Caco-2 (cell line): ENCODE data around the gene TRAF3. TPM values are rescaled to one million over a fixed set of nuclear protein-coding genes. Genes with fewer than 3 reads are reported as not detected.

Experiments
- BruUV-seq: library from RNA; stranded (reverse); fragments of 400-500 nt; replicated peaks from 2 replicates; lab custom pipeline; 2021; lab: Mats Ljungman, UMichigan
- CTCF ChIA-PET: fragments of 300-600 bp; sonication (Branson Sonifier 250); formaldehyde crosslinking; loops from one replicate; lab custom pipeline; 2022; ENCODE audit warnings: antibody characterized with exemption; lab: Charles Lee
- POLR2A ChIA-PET: fragments of 300-600 bp; sonication (Branson Sonifier 250); formaldehyde crosslinking; loops from one replicate; lab custom pipeline; 2022; ENCODE audit warnings: antibody characterized with exemption; lab: Charles Lee
- DNase-seq, 2 experiments: peaks; one replicate each; pipeline versions ENCODE4 v3.0.0 to v3.0.0-alpha.2; 2020 to 2022
- H3K27me3 ChIP-seq: replicated peaks from 2 replicates; pipeline ENCODE4 v1.6.0; 2011; ENCODE audit warnings: low read length; ENCODE audit not compliant: control insufficient read depth, insufficient read depth
- H3K36me3 ChIP-seq: 2 replicates; pipeline ENCODE4 v1.5.1; 2011; ENCODE audit warnings: low read length; ENCODE audit not compliant: control insufficient read depth, insufficient read depth
- H3K4me1 ChIP-seq: fragments of 250-450 bp; sonication (Bioruptor Pico); 2 replicates; pipeline ENCODE4 v1.5.1; 2020; ENCODE audit warnings: mild to moderate bottlenecking
- H3K4me3 ChIP-seq: 2 replicates; pipeline ENCODE4 v1.5.1; 2011; ENCODE audit warnings: low read depth, mild to moderate bottlenecking, control low read depth, low read length
- H3K9me3 ChIP-seq: fragments of 250-450 bp; sonication (Bioruptor Pico); 2 replicates; pipeline ENCODE4 v1.5.1; 2020; ENCODE audit warnings: mild to moderate bottlenecking, moderate library complexity
- H3K27ac Mint-ChIP-seq: one replicate; pipeline ENCODE4 v1.8.0; 2022; ENCODE audit warnings: mixed read lengths; ENCODE audit not compliant: unreplicated experiment
- H3K27me3 Mint-ChIP-seq: one replicate; pipeline ENCODE4 v1.8.0; 2022; ENCODE audit warnings: mixed read lengths; ENCODE audit not compliant: insufficient read depth, unreplicated experiment
- H3K36me3 Mint-ChIP-seq: one replicate; pipeline ENCODE4 v1.8.0; 2022; ENCODE audit warnings: mild to moderate bottlenecking, mixed read lengths; ENCODE audit not compliant: insufficient read depth, unreplicated experiment
- H3K4me1 Mint-ChIP-seq: one replicate; pipeline ENCODE4 v1.8.0; 2022; ENCODE audit warnings: low read depth, mixed read lengths; ENCODE audit not compliant: unreplicated experiment
- H3K4me3 Mint-ChIP-seq: one replicate; pipeline ENCODE4 v1.8.0; 2022; ENCODE audit warnings: mild to moderate bottlenecking, moderate library complexity, mixed read lengths; ENCODE audit not compliant: unreplicated experiment
- H3K9me3 Mint-ChIP-seq: one replicate; pipeline ENCODE4 v1.8.0; 2022; ENCODE audit warnings: mixed read lengths; ENCODE audit not compliant: unreplicated experiment
- intact Hi-C: fragments of 100-400 bp; cut with micrococcal nuclease; formaldehyde crosslinking; loops from one replicate; pipeline ENCODE4 v1.10.0; 2022; ENCODE audit not compliant: unreplicated experiment
- total RNA-seq: library from RNA; stranded (reverse); gene quantifications from 2 replicates; pipeline ENCODE4 v1.2.3, GENCODE V29; 2022
- TF ChIP-seq, protein P1 (sequence below), 2 experiments: fragments of 200-600 bp in 1 of 2; IDR thresholded peaks; 1 replicate in 1 of 2; 2 replicates in 1 of 2; pipeline versions ENCODE4 v1.5.1 to v1.8.0; 2011 to 2022; ENCODE audit warnings: antibody characterized with exemption in 1 of 2, control low read depth in 1 of 2, inconsistent platforms in 1 of 2, low read depth in 1 of 2, low read length in 1 of 2, mild to moderate bottlenecking in 1 of 2, moderate library complexity in 1 of 2; ENCODE audit not compliant: insufficient read depth in 1 of 2, severe bottlenecking in 1 of 2, unreplicated experiment in 1 of 2

Gene TRAF3
- total RNA-seq, 1 experiment from 2014 or later, result 16.6 TPM

- intact Hi-C loops, result loop anchor here (10.0 kb wide), 1 partner anchor 403 kb away; no protein-coding TSS in a partner anchor
- Mint-ChIP-seq H3K4me1 (no peaks in the 10 kb centered on the region), H3K9me3 (no peaks in the 10 kb centered on the region), H3K36me3 (peaks cover 48% of the 10 kb centered on the region), H3K4me3 (peak overlapping the region; percentile 79), H3K27ac (peak overlapping the region; percentile 80), H3K27me3 (no peaks in the 10 kb centered on the region)
- BruUV-seq, result no TSS peak
- no peaks in the 10 kb centered on the region for H3K9me3 ChIP-seq
- ChIA-PET POLR2A (interaction anchor here (0.6 kb wide), 1 partner anchor 42 kb away, joined by 3 read pairs; no protein-coding TSS in a partner anchor), CTCF (interaction anchor here (1.7 kb wide), 1 partner anchor 233 kb away, joined by 5 read pairs; no protein-coding TSS in a partner anchor)
- no peaks in the 10 kb centered on the region; the same call in 1 of the 2 replicates for H3K36me3 ChIP-seq
- DNase-seq, result peak; percentile 42 to 56
- H3K27me3 ChIP-seq, result no peaks in the 10 kb centered on the region
- peaks cover 23% of the 10 kb centered on the region for H3K4me1 ChIP-seq
- TF ChIP-seq, protein P1, sequence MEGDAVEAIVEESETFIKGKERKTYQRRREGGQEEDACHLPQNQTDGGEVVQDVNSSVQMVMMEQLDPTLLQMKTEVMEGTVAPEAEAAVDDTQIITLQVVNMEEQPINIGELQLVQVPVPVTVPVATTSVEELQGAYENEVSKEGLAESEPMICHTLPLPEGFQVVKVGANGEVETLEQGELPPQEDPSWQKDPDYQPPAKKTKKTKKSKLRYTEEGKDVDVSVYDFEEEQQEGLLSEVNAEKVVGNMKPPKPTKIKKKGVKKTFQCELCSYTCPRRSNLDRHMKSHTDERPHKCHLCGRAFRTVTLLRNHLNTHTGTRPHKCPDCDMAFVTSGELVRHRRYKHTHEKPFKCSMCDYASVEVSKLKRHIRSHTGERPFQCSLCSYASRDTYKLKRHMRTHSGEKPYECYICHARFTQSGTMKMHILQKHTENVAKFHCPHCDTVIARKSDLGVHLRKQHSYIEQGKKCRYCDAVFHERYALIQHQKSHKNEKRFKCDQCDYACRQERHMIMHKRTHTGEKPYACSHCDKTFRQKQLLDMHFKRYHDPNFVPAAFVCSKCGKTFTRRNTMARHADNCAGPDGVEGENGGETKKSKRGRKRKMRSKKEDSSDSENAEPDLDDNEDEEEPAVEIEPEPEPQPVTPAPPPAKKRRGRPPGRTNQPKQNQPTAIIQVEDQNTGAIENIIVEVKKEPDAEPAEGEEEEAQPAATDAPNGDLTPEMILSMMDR (IDR thresholded peaks at IDR 0.05; ENCODE audit: insufficient read depth in 1 of 2, low read depth in 1 of 2, low read length in 1 of 2, severe bottlenecking in 1 of 2, unreplicated experiment in 1 of 2), result no peak
- H3K4me3 ChIP-seq, result peak overlapping the region; percentile 79
Observed at GRCh38 chr14:102927878-102928411, 150.7 kb downstream of the TRAF3 start.

- H3K9me3 Mint-ChIP-seq, result no peaks in the 10 kb centered on the region
- H3K4me3 ChIP-seq, result peak overlapping the region; percentile 79
- H3K27me3 Mint-ChIP-seq, result no peaks in the 10 kb centered on the region
- H3K36me3 ChIP-seq, result no peaks in the 10 kb centered on the region; the same call in 1 of the 2 replicates
- BruUV-seq, result no TSS peak
- H3K4me1 Mint-ChIP-seq, result no peaks in the 10 kb centered on the region
- H3K4me3 Mint-ChIP-seq, result peak overlapping the region; percentile 79
- H3K27me3 ChIP-seq, result no peaks in the 10 kb centered on the region
- DNase-seq, result peak; percentile 95
- peak overlapping the region; percentile 80 for H3K27ac Mint-ChIP-seq
- no peaks in the 10 kb centered on the region for H3K9me3 ChIP-seq
- TF ChIP-seq, protein P1 (IDR thresholded peaks at IDR 0.05; ENCODE audit: insufficient read depth in 1 of 2, low read depth in 1 of 2, low read length in 1 of 2, severe bottlenecking in 1 of 2, unreplicated experiment in 1 of 2), result no peak
- intact Hi-C loops, result loop anchor here (10.0 kb wide), 1 partner anchor 404 kb away; no protein-coding TSS in a partner anchor
- POLR2A ChIA-PET, result interaction anchor here (0.6 kb wide), 1 partner anchor 120 kb away, joined by 3 read pairs; no protein-coding TSS in a partner anchor
- CTCF ChIA-PET, result interaction anchor here (1.7 kb wide), 1 partner anchor 234 kb away, joined by 5 read pairs; no protein-coding TSS in a partner anchor
- H3K36me3 Mint-ChIP-seq, result peaks cover 55% of the 10 kb centered on the region
- H3K4me1 ChIP-seq, result peaks cover 18% of the 10 kb centered on the region
Observed at GRCh38 chr14:102928412-102929240, 151.4 kb downstream of the TRAF3 start.
